Uterus (tissue), 2 donors: ENCODE measurements around the gene PTPN13.

Experiments used
- CTCF ChIP-seq, 4 experiments: fragments of 200-600 bp in 2 of 4; fragments of 450-650 bp in 2 of 4; sonication (generic) in 2 of 4; IDR thresholded peaks; one replicate each; pipeline ENCODE4 v1.5.1; 2016 to 2019; ENCODE audit warnings: antibody characterized with exemption in 4 of 4, mild to moderate bottlenecking in 2 of 4, moderate library complexity in 1 of 4
- POLR2A ChIP-seq, 2 donors: fragments of 450-650 bp; IDR thresholded peaks; one replicate each; pipeline ENCODE4 v1.6.1; 2016; ENCODE audit warnings: antibody characterized with exemption in 2 of 2, mild to moderate bottlenecking in 1 of 2, moderate library complexity in 1 of 2

- no peak for TF ChIP-seq POLR2A (IDR thresholded peaks at IDR 0.05)
- TF ChIP-seq CTCF (IDR thresholded peaks at IDR 0.05) = no peak
These were observed 184.1 kb downstream of the PTPN13 start for GRCh38 chr4:86778175-86778574.
